CD8-positive, alpha-beta memory T cell (primary cell): ENCODE results near the gene AHI1. TPM values are rescaled to one million over a fixed set of nuclear protein-coding genes. Genes with fewer than 3 reads are reported as not detected.

Experiments
- CTCF ChIA-PET: fragments of 350-600 bp; sonication (Branson Sonifier 250); formaldehyde crosslinking; loops from one replicate; lab custom pipeline; 2021; ENCODE audit warnings: antibody characterized with exemption; lab: Charles Lee
- POLR2A ChIA-PET: fragments of 350-600 bp; sonication (Branson Sonifier 250); formaldehyde crosslinking; loops from one replicate; lab custom pipeline; 2021; ENCODE audit warnings: antibody characterized with exemption; lab: Charles Lee
- DNase-seq, 5 donors: peaks; one replicate each; pipeline versions ENCODE4 v3.0.0 to v3.0.0-alpha.2; 2020 to 2022; ENCODE audit warnings: mixed read lengths in 1 of 5
- H3K27ac ChIP-seq: one replicate; pipeline ENCODE4 v1.7.0; 2013; ENCODE audit warnings: low read depth, mild to moderate bottlenecking, low read length, moderate library complexity
- H3K27me3 ChIP-seq: 2 replicates; pipeline ENCODE4 v1.7.0; 2013; ENCODE audit warnings: low read length, mild to moderate bottlenecking; ENCODE audit not compliant: insufficient read depth, poor library complexity, severe bottlenecking
- H3K36me3 ChIP-seq: 2 replicates; pipeline ENCODE4 v1.7.0; 2013; ENCODE audit warnings: mild to moderate bottlenecking, low read length, moderate library complexity; ENCODE audit not compliant: insufficient read depth
- H3K4me1 ChIP-seq: 2 replicates; pipeline ENCODE4 v1.7.0; 2013; ENCODE audit warnings: mild to moderate bottlenecking, low read length, moderate library complexity; ENCODE audit not compliant: insufficient read depth
- H3K4me3 ChIP-seq: 2 replicates; pipeline ENCODE4 v1.7.0; 2013; ENCODE audit warnings: mild to moderate bottlenecking, low read length
- H3K9me3 ChIP-seq: 2 replicates; pipeline ENCODE4 v1.7.0; 2013; ENCODE audit warnings: mild to moderate bottlenecking, low read length
- H3K27ac Mint-ChIP-seq, 8 donors: one replicate each; pipeline ENCODE4 v1.8.0; 2020 to 2021; ENCODE audit warnings: mixed read lengths in 8 of 8, mild to moderate bottlenecking in 6 of 8, inconsistent platforms in 3 of 8, moderate library complexity in 3 of 8
- H3K27me3 Mint-ChIP-seq, 2 donors: one replicate each; pipeline ENCODE4 v1.8.0; 2020 to 2021; ENCODE audit warnings: mixed read lengths in 2 of 2, mild to moderate bottlenecking in 1 of 2, moderate library complexity in 1 of 2
- H3K36me3 Mint-ChIP-seq, 3 donors: one replicate each; pipeline ENCODE4 v1.8.0; 2020 to 2021; ENCODE audit warnings: mixed read lengths in 3 of 3, inconsistent platforms in 1 of 3, mild to moderate bottlenecking in 1 of 3
- H3K4me1 Mint-ChIP-seq, 3 donors: one replicate each; pipeline ENCODE4 v1.8.0; 2020 to 2021; ENCODE audit warnings: mixed read lengths in 3 of 3, inconsistent platforms in 1 of 3, mild to moderate bottlenecking in 1 of 3
- H3K4me3 Mint-ChIP-seq, 7 donors: one replicate each; pipeline ENCODE4 v1.8.0; 2020 to 2021; ENCODE audit warnings: mixed read lengths in 7 of 7, mild to moderate bottlenecking in 6 of 7, moderate library complexity in 4 of 7, inconsistent platforms in 2 of 7
- H3K9me3 Mint-ChIP-seq, 5 donors: one replicate each; pipeline ENCODE4 v1.8.0; 2020 to 2022; ENCODE audit warnings: mixed read lengths in 5 of 5, mild to moderate bottlenecking in 3 of 5, moderate library complexity in 2 of 5, inconsistent platforms in 1 of 5
- polyA plus RNA-seq: library from polyadenylated mRNA; unstranded; fragments of 300-500 nt; fragmentation: Illumina TruSeq; gene quantifications from one replicate; pipeline ENCODE4 v1.2.3, GENCODE V29; 2021
- total RNA-seq, 2 experiments: library from RNA; stranded (reverse); gene quantifications; one replicate each; pipeline ENCODE4 v1.2.3, GENCODE V29; 2021

AHI1 gene
- total and polyA plus RNA-seq, 3 experiments from 2014 or later: 3.6 to 41.2 (median 41.1) TPM

- Histone ChIP-seq H3K4me3 (no peak overlapping the region), H3K36me3 (no peaks in the 10 kb centered on the region), H3K4me1 (peaks cover 6% of the 10 kb centered on the region), H3K27me3 (no peaks in the 10 kb centered on the region), H3K9me3 (no peaks in the 10 kb centered on the region), H3K27ac (no peak overlapping the region)
- Mint-ChIP-seq H3K4me3 (no peak overlapping the region), H3K27ac (no peak overlapping the region), H3K36me3 (no peaks in the 10 kb centered on the region), H3K9me3 (no peaks in the 10 kb centered on the region), H3K27me3 (peaks cover 0 to 4% of the 10 kb centered on the region in 2 donors), H3K4me1 (peaks cover 9 to 16% (median 11%) of the 10 kb centered on the region in 3 donors)
- CTCF ChIA-PET: no interaction called here
- POLR2A ChIA-PET: no interaction called here
- DNase-seq: no peak
These were observed 35.0 kb upstream of the AHI1 start for GRCh38 chr6:135532559-135532958.

DNA sequence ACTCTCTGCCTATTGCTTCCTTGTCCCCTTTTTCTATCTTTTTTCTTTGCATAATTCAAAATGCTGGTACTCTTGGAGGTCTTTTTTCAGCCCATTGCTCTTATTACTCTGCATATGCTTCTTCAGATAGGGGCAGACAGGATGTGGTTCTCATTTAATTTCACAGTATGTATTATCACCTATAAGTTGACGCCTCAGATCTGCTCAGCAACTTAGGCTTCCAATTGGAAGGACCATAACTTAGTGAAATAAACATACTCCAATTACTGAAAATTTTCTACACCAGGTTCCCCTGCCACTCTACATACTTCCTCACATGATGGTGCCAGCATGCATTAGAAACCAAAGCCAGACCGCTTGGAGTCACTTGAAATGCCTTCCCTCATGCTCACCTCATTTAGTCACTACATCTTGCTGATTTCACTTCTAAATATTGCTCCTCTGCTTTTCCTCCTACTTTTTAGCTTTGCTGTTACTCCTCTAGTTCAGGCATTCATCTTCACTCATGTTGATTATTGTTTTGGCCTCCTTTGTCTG, 34.5 kb upstream of the AHI1 start:
- H3K9me3 Mint-ChIP-seq: no peaks in the 10 kb centered on the region
- Histone ChIP-seq H3K4me1 (peaks cover 6% of the 10 kb centered on the region), H3K36me3 (no peaks in the 10 kb centered on the region), H3K27ac (no peak overlapping the region), H3K9me3 (no peaks in the 10 kb centered on the region), H3K27me3 (no peaks in the 10 kb centered on the region), H3K4me3 (no peak overlapping the region)
- DNase-seq: no peak
- peaks cover 8 to 13% (median 8%) of the 10 kb centered on the region in 3 donors for H3K4me1 Mint-ChIP-seq
- POLR2A ChIA-PET: no interaction called here
- CTCF ChIA-PET: no interaction called here
- H3K27ac Mint-ChIP-seq: no peak overlapping the region
- no peaks in the 10 kb centered on the region for H3K36me3 Mint-ChIP-seq
- no peaks in the 10 kb centered on the region for H3K27me3 Mint-ChIP-seq
- H3K4me3 Mint-ChIP-seq: no peak overlapping the region

DNA sequence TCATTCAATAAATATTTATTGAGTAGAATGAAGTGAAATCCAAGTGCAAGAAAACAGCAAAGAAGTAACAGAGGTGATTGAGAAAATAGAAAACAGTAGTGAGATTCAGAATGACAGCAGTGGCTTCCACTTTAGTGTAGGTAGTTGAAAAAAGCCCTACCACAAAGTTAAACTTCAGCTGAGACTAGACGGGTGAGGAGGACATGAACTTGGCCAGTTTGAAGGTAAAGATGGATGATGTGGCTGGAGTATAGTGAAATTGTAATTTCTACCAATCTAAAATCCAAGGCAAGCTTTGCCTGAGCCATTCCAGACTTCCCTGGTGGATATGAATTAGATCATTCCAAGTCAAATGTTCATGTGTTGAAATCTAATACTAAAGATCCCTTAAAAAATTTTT, 32.6 kb upstream of the AHI1 start:
- no peak overlapping the region for H3K4me3 Mint-ChIP-seq
- CTCF ChIA-PET: no interaction called here

GRCh38 chr6:135527960-135528249, 30.4 kb upstream of the AHI1 start:
- peaks cover 0 to 2% (median 0%) of the 10 kb centered on the region in 3 donors for H3K4me1 Mint-ChIP-seq
- Histone ChIP-seq H3K9me3 (no peaks in the 10 kb centered on the region), H3K4me3 (no peak overlapping the region), H3K27ac (no peak overlapping the region), H3K36me3 (no peaks in the 10 kb centered on the region), H3K27me3 (no peaks in the 10 kb centered on the region), H3K4me1 (no peaks in the 10 kb centered on the region)
- peaks cover 0 to 2% of the 10 kb centered on the region in 2 donors for H3K27me3 Mint-ChIP-seq
- H3K9me3 Mint-ChIP-seq: no peaks in the 10 kb centered on the region
- CTCF ChIA-PET: no interaction called here
- no peak overlapping the region for H3K4me3 Mint-ChIP-seq
- no peak overlapping the region for H3K27ac Mint-ChIP-seq
- no peak for DNase-seq
- H3K36me3 Mint-ChIP-seq: no peaks in the 10 kb centered on the region
- POLR2A ChIA-PET: no interaction called here

More for the DNA sequence above, 32.6 kb upstream of the AHI1 start:
- Mint-ChIP-seq H3K4me1 (peaks cover 0 to 2% (median 0%) of the 10 kb centered on the region in 3 donors), H3K9me3 (no peaks in the 10 kb centered on the region), H3K27me3 (no peaks in the 10 kb centered on the region), H3K27ac (no peak overlapping the region), H3K36me3 (no peaks in the 10 kb centered on the region)
- no peak overlapping the region for H3K4me3 ChIP-seq
- POLR2A ChIA-PET: no interaction called here
- H3K9me3 ChIP-seq: no peaks in the 10 kb centered on the region
- no peaks in the 10 kb centered on the region for H3K36me3 ChIP-seq
- H3K4me1 ChIP-seq: no peaks in the 10 kb centered on the region
- H3K27me3 ChIP-seq: no peaks in the 10 kb centered on the region
- no peak for DNase-seq
- no peak overlapping the region for H3K27ac ChIP-seq

DNA sequence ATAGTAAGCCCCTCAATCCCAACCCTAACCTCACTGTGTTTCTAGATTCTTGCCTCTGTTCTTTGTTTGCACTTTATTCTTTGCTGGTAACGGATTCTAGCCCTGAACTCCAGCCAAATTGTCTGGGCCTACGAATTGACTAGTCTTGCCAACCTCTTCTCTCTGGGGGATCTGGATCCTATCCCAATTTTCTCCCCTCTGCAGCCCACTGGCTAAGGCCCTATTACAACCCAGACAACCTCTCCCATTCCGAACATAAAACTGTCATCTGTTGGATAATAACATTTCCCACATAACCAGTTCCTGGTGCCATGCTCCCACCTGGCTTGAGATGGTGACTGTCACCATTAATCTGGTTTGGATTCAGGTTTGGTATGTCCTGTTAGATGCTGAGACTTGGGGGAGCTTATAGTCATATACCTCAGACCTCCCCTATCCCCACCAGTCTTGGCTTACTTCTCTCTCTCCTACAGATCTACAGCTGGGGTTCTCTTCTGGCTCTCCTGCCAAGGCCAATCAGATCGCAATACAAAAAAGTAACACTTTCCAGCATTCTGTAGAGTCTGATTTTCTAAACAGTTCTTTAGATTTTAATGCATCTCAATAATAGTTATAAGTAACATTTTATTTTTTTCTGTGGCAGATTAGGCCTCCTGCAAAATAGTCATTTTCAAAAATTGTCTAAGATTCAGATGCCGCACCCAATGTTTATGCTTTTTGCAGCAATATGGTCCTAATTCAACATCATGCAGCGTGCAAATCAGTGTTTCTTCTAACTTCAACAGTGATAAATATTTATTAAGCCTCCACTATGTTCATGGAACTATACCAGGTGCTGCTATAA, 29.8 kb upstream of the AHI1 start:
- CTCF ChIA-PET: no interaction called here
- H3K36me3 Mint-ChIP-seq: no peaks in the 10 kb centered on the region
- no peak for DNase-seq
- Histone ChIP-seq H3K4me1 (no peaks in the 10 kb centered on the region), H3K27ac (no peak overlapping the region), H3K4me3 (no peak overlapping the region), H3K27me3 (no peaks in the 10 kb centered on the region), H3K9me3 (no peaks in the 10 kb centered on the region), H3K36me3 (no peaks in the 10 kb centered on the region)
- H3K27me3 Mint-ChIP-seq: peaks cover 0 to 2% of the 10 kb centered on the region in 2 donors
- no peaks in the 10 kb centered on the region for H3K4me1 Mint-ChIP-seq
- no peak overlapping the region for H3K27ac Mint-ChIP-seq
- POLR2A ChIA-PET: no interaction called here
- H3K9me3 Mint-ChIP-seq: no peaks in the 10 kb centered on the region
- no peak overlapping the region for H3K4me3 Mint-ChIP-seq

DNA sequence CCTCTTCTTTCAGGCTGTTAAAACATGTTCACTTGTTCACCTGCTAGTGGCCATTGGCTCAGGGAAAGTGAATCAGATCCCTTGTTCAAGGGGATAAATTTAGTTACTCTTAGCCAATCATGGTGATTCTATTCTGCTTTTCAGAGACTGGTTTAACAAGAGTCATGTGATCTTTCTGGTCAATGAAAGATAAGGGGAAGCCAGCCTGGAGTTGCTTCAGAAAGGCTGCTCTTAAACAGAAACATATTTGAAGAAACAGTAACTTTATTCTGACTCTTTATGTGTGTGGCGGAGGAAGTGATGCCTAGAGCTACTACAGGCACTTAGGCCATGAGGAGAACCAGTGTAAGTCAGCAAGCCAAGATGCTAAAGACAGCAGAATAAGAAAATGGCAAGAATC, 28.1 kb upstream of the AHI1 start:
- CTCF ChIA-PET: no interaction called here

DNA sequence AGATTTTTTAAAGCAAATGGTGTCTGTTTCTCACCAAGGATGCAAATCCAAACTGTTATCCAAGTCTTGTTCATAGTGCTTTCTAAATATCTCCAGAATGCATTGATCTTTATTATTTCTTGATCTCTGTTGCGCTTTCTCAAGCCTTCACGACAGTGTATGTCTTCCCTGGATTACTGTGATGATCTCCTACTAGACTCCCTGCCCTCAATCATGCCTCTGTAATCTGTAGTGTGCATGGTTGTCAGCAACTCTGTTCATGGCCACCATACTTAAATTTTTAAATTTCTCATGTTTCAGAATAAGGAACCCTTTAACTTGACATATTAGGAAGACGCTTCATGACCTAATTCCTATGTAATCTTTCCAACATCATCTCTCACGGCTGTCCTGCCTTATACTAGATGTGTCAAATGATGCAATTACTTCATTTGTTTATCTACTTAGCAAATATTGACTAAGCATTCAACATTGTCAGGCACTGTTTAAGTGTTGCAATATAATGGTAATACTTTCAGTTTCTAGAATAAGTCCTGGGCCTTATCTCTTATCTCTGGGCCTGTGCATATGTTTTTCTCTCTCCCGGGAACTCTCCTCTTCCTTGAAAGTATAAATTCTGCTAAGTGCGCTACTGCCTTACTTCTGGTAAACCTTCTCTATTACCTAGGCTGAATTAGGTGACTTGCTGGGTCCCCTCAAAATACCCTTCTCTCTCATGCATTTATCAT, 25.6 kb upstream of the AHI1 start:
- H3K27me3 Mint-ChIP-seq: peaks cover 0 to 5% of the 10 kb centered on the region in 2 donors
- H3K4me1 Mint-ChIP-seq: no peaks in the 10 kb centered on the region
- POLR2A ChIA-PET: no interaction called here
- Histone ChIP-seq H3K27me3 (no peaks in the 10 kb centered on the region), H3K4me1 (no peaks in the 10 kb centered on the region), H3K4me3 (no peak overlapping the region), H3K9me3 (no peaks in the 10 kb centered on the region), H3K27ac (no peak overlapping the region), H3K36me3 (no peaks in the 10 kb centered on the region)
- DNase-seq: no peak
- no peaks in the 10 kb centered on the region for H3K36me3 Mint-ChIP-seq
- no peak overlapping the region for H3K27ac Mint-ChIP-seq
- CTCF ChIA-PET: no interaction called here
- H3K4me3 Mint-ChIP-seq: no peak overlapping the region
- no peaks in the 10 kb centered on the region for H3K9me3 Mint-ChIP-seq

More for the DNA sequence above, 28.1 kb upstream of the AHI1 start:
- no peak overlapping the region for H3K27ac Mint-ChIP-seq
- Histone ChIP-seq H3K27me3 (no peaks in the 10 kb centered on the region), H3K9me3 (no peaks in the 10 kb centered on the region), H3K36me3 (no peaks in the 10 kb centered on the region), H3K4me3 (no peak overlapping the region), H3K27ac (no peak overlapping the region), H3K4me1 (no peaks in the 10 kb centered on the region)
- H3K4me3 Mint-ChIP-seq: no peak overlapping the region
- H3K9me3 Mint-ChIP-seq: no peaks in the 10 kb centered on the region
- DNase-seq: no peak
- POLR2A ChIA-PET: no interaction called here
- no peaks in the 10 kb centered on the region for H3K4me1 Mint-ChIP-seq
- H3K36me3 Mint-ChIP-seq: no peaks in the 10 kb centered on the region
- peaks cover 0 to 5% of the 10 kb centered on the region in 2 donors for H3K27me3 Mint-ChIP-seq

DNA sequence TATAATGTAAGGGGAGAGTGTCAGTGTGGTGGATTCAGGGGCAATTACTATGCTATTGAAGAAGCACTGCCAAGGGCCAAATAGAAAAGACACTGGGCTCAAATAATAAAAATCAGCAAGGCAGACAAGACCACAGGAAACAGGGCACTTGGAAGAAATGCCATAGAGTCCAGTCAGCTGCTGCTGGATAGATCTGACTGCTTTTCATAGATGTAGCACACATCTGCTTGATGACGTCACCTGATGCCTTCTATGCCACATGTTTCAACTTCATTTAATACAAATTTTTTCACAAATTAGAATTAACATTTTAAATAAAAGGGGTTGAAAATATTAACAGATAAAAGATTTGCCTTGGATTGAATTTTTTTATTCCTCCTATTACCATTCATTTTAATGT, 23.9 kb upstream of the AHI1 start:
- ChIA-PET POLR2A (no interaction called here), CTCF (no interaction called here)
- Histone ChIP-seq H3K27me3 (no peaks in the 10 kb centered on the region), H3K4me3 (no peak overlapping the region), H3K36me3 (no peaks in the 10 kb centered on the region), H3K27ac (no peak overlapping the region), H3K9me3 (no peaks in the 10 kb centered on the region), H3K4me1 (no peaks in the 10 kb centered on the region)
- Mint-ChIP-seq H3K4me1 (no peaks in the 10 kb centered on the region), H3K9me3 (no peaks in the 10 kb centered on the region), H3K36me3 (no peaks in the 10 kb centered on the region), H3K27ac (no peak overlapping the region), H3K27me3 (peaks cover 0 to 5% of the 10 kb centered on the region in 2 donors), H3K4me3 (no peak overlapping the region)
- DNase-seq: no peak
